HCT116 (cell line): ENCODE data around the gene GSTO1. TPM values are rescaled to one million over a fixed set of nuclear protein-coding genes. Genes with fewer than 3 reads are reported as not detected.

Experiments used
- ATAC-seq: fragments of 200-7000 bp; cut with Tn5 transposase; 2 replicates; pipeline ENCODE4 v1.9.1; 2020; ENCODE audit warnings: mild to moderate bottlenecking, moderate library complexity
- BruUV-seq: library from RNA; stranded (reverse); fragments of 400-500 nt; replicated peaks from 2 replicates; lab custom pipeline; 2021; lab: Mats Ljungman, UMichigan
- CTCF ChIA-PET: fragments of 300-600 bp; sonication (Branson Sonifier 250); formaldehyde crosslinking; loops from one replicate; lab custom pipeline; 2021; ENCODE audit warnings: antibody characterized with exemption; lab: Charles Lee
- POLR2A ChIA-PET: fragments of 300-600, 350-600 bp; sonication (Branson Sonifier 250); formaldehyde crosslinking; loops from one replicate; lab custom pipeline; 2021; ENCODE audit warnings: antibody characterized with exemption; lab: Charles Lee
- RAD21 ChIA-PET, 2 experiments: fragments of 300-600 bp; sonication (Branson Sonifier 250); formaldehyde crosslinking; loops; one replicate each; lab custom pipeline; 2023; ENCODE audit warnings: low total read pairs in 2 of 2; ENCODE audit not compliant: uncharacterized antibody in 2 of 2, unreplicated experiment in 2 of 2, low non-redundant PET in 1 of 2; lab: Charles Lee
- DNase-seq: peaks from one replicate; pipeline ENCODE4 v3.0.0-alpha.2; 2010; ENCODE audit warnings: low read depth, low spot score
- H2AFZ ChIP-seq: fragments of 200-600 bp; shearing (Covaris generic), sonication (generic); 2 replicates; pipeline ENCODE4 v1.6.1; 2017; ENCODE audit warnings: low read depth, mixed run types, mixed read lengths, antibody characterized with exemption, low read length; ENCODE audit not compliant: poor library complexity, severe bottlenecking
- H3K27ac ChIP-seq: 2 replicates; pipeline ENCODE4 v1.5.1; 2012; ENCODE audit warnings: low read depth, low read length
- H3K27me3 ChIP-seq: fragments of 200-600 bp; sonication (generic); 2 replicates; pipeline ENCODE4 v1.6.1; 2016; ENCODE audit warnings: mixed run types, low read length, mixed read lengths; ENCODE audit not compliant: insufficient read depth
- H3K36me3 ChIP-seq, 2 experiments: fragments of 200-500 bp in 1 of 2; fragments of 200-600 bp in 1 of 2; sonication (Bioruptor generic) in 1 of 2; sonication (generic) in 1 of 2; 2 replicates each; pipeline versions ENCODE4 v1.5.1 to v1.6.1; 2014 to 2016; ENCODE audit warnings: low read length in 2 of 2, inconsistent platforms in 1 of 2, mixed read lengths in 1 of 2, mixed run types in 1 of 2; ENCODE audit not compliant: insufficient read depth in 2 of 2, control insufficient read depth in 1 of 2
- H3K4me1 ChIP-seq, 2 experiments: fragments of 200-600 bp in 1 of 2; sonication (generic) in 1 of 2; 2 replicates each; pipeline versions ENCODE4 v1.5.1 to v1.6.1; 2012 to 2017; ENCODE audit warnings: low read length in 2 of 2, inconsistent platforms in 1 of 2, mild to moderate bottlenecking in 1 of 2, mixed read lengths in 1 of 2, mixed run types in 1 of 2, moderate library complexity in 1 of 2; ENCODE audit not compliant: insufficient read depth in 2 of 2, control insufficient read depth in 1 of 2
- H3K4me2 ChIP-seq: fragments of 200-600 bp; sonication (generic); 2 replicates; pipeline ENCODE4 v1.6.1; 2017; ENCODE audit warnings: mixed run types, low read length, mixed read lengths
- H3K4me3 ChIP-seq, 2 experiments: fragments of 200-600 bp in 1 of 2; sonication (generic) in 1 of 2; replicated peaks in 1 of 2; 2 replicates each; pipeline ENCODE4 v1.5.1; 2011 to 2016; ENCODE audit warnings: low read length in 2 of 2, control low read depth in 1 of 2, low read depth in 1 of 2, mild to moderate bottlenecking in 1 of 2, mixed read lengths in 1 of 2, mixed run types in 1 of 2
- H3K79me2 ChIP-seq: fragments of 200-600 bp; sonication (generic); 2 replicates; pipeline ENCODE4 v1.6.1; 2017; ENCODE audit warnings: mild to moderate bottlenecking, mixed run types, low read length, moderate library complexity, mixed read lengths; ENCODE audit not compliant: insufficient read depth
- H3K9ac ChIP-seq: fragments of 200-600 bp; sonication (generic); 2 replicates; pipeline ENCODE4 v1.6.1; 2016; ENCODE audit warnings: low read length, mixed read lengths
- H3K9me2 ChIP-seq: fragments of 200-600 bp; sonication (generic), shearing (Covaris generic); 2 replicates; pipeline ENCODE4 v1.6.1; 2017; ENCODE audit warnings: mixed run types, mild to moderate bottlenecking, moderate library complexity; ENCODE audit not compliant: insufficient read depth
- H3K9me3 ChIP-seq, 2 experiments: fragments of 200-500 bp in 1 of 2; fragments of 200-600 bp in 1 of 2; sonication (Bioruptor generic) in 1 of 2; sonication (generic) in 1 of 2; 2 replicates each; pipeline ENCODE4 v1.6.1; 2014 to 2017; ENCODE audit warnings: low read length in 2 of 2, mixed read lengths in 2 of 2, inconsistent platforms in 1 of 2, low read depth in 1 of 2, mild to moderate bottlenecking in 1 of 2, mixed run types in 1 of 2, moderate library complexity in 1 of 2; ENCODE audit not compliant: control insufficient read depth in 1 of 2, insufficient read depth in 1 of 2
- H4K20me1 ChIP-seq: fragments of 200-600 bp; sonication (generic), shearing (Covaris generic); 2 replicates; pipeline ENCODE4 v1.6.1; 2017; ENCODE audit warnings: mixed run types, mild to moderate bottlenecking, moderate library complexity; ENCODE audit not compliant: insufficient read depth
- EGR1 ChIP-seq: IDR thresholded peaks from 2 replicates; pipeline ENCODE4 v1.6.1; 2012; ENCODE audit warnings: low read depth
- POLR2AphosphoS5 ChIP-seq: IDR thresholded peaks from 2 replicates; pipeline ENCODE4 v1.6.1; 2011; ENCODE audit warnings: mild to moderate bottlenecking, low read depth, low read length, moderate library complexity
- RAD21 ChIP-seq: IDR thresholded peaks from 2 replicates; pipeline ENCODE4 v1.6.1; 2012; ENCODE audit warnings: low read depth, mild to moderate bottlenecking
- SIN3A ChIP-seq: IDR thresholded peaks from 2 replicates; pipeline ENCODE4 v1.6.1; 2012; ENCODE audit warnings: low read depth
- SP1 ChIP-seq: IDR thresholded peaks from 2 replicates; pipeline ENCODE4 v1.6.1; 2012; ENCODE audit warnings: low read depth
- TCF7L2 ChIP-seq: IDR thresholded peaks from 2 replicates; pipeline ENCODE4 v1.7.0; 2011; ENCODE audit warnings: borderline replicate concordance, inconsistent platforms; ENCODE audit not compliant: insufficient read depth, insufficient read length; ENCODE audit errors: extremely low read depth
- ZNF274 ChIP-seq: fragments of 200-500 bp; sonication (Bioruptor generic); IDR thresholded peaks from 2 replicates; pipeline ENCODE4 v1.6.1; 2014; ENCODE audit warnings: mild to moderate bottlenecking, low read depth, low read length, inconsistent platforms
- intact Hi-C: fragments of 100-400 bp; cut with micrococcal nuclease; formaldehyde crosslinking; loops from 2 replicates; pipeline ENCODE4 v1.10.0; 2022
- total RNA-seq: library from RNA; stranded (reverse); gene quantifications from one replicate; pipeline ENCODE4 v1.2.1, GENCODE V29; 2021; ENCODE audit not compliant: unreplicated experiment

Gene GSTO1
- total RNA-seq, 1 experiment from 2014 or later = 179 TPM

GRCh38 chr10:104259456-104259855 is 4.8 kb downstream of the GSTO1 start:
- 0 out of 2 replicates have a peak, but pooled peaks cover 5% of the 10 kb centered on the region for H4K20me1 ChIP-seq
- peaks cover 97% of the 10 kb centered on the region for H3K79me2 ChIP-seq
- intact Hi-C loops = loop anchor here (5.0 kb wide), 1 partner anchor 372 kb away; no protein-coding TSS in a partner anchor
- peaks cover 59 to 64% of the 10 kb centered on the region in 2 experiments for H3K36me3 ChIP-seq
- H2AFZ ChIP-seq = no peak overlapping the region
- peaks cover 8 to 21% of the 10 kb centered on the region in 2 experiments for H3K4me1 ChIP-seq
- H3K27ac ChIP-seq = no peak overlapping the region
- no peak for DNase-seq
- TF ChIP-seq ZNF274 (no peak), POLR2AphosphoS5 (0 out of 2 replicates have a peak, but pooled peaks have one; percentile 13), EGR1 (no peak)
- H3K9me3 ChIP-seq = no peaks in the 10 kb centered on the region
- no peaks in the 10 kb centered on the region for H3K27me3 ChIP-seq
- H3K4me3 ChIP-seq = no peak overlapping the region
- RAD21 ChIA-PET = no interaction called here
- no peak overlapping the region for H3K4me2 ChIP-seq
- no peak for ATAC-seq
- CTCF ChIA-PET = no interaction called here
- no TSS peak for BruUV-seq
- no peaks in the 10 kb centered on the region for H3K9me2 ChIP-seq
- H3K9ac ChIP-seq = no peak overlapping the region
- POLR2A ChIA-PET = no interaction called here

GRCh38 chr10:104259999-104260774 is 5.5 kb downstream of the GSTO1 start:
- H3K4me1 ChIP-seq = peaks cover 8 to 19% of the 10 kb centered on the region in 2 experiments; a peak in 3 of 4 replicates
- TF ChIP-seq SIN3A (0 out of 2 replicates have a peak, but pooled peaks have one; percentile 23), TCF7L2 (no peak), SP1 (no peak), RAD21 (no peak)
- TF ChIP-seq, all 23 proteins: peak for 1
- Histone ChIP-seq H3K9me3 (no peaks in the 10 kb centered on the region), H3K27me3 (no peaks in the 10 kb centered on the region), H3K36me3 (peaks cover 66 to 71% of the 10 kb centered on the region in 2 experiments), H2AFZ (no peak overlapping the region), H3K4me2 (no peak overlapping the region), H4K20me1 (0 out of 2 replicates have a peak, but pooled peaks cover 9% of the 10 kb centered on the region), H3K4me3 (no peak overlapping the region), H3K79me2 (peaks cover 97% of the 10 kb centered on the region), H3K27ac (no peak overlapping the region), H3K9me2 (no peaks in the 10 kb centered on the region), H3K9ac (no peak overlapping the region)
- DNase-seq (no peak), ATAC-seq (no peak)
- ChIA-PET POLR2A (interaction anchor here (1.6 kb wide), 1 partner anchor 22 kb away, joined by 3 read pairs; no protein-coding TSS in a partner anchor), RAD21 (no interaction called here), CTCF (no interaction called here)
- no TSS peak for BruUV-seq
- intact Hi-C loops = loop anchor here (5.0 kb wide), 1 partner anchor 373 kb away; no protein-coding TSS in a partner anchor
